CMK (cell line): ENCODE measurements around the gene FAM20B.
A peak's percentile ranks its signal among the peaks of the same experiment; 100 is the strongest.

Source experiments
- DNase-seq: peaks from one replicate; pipeline ENCODE4 v3.0.0-alpha.2; 2010; ENCODE audit warnings: low read depth

FAM20B gene

GRCh38 chr1:179048339-179049124, 22.8 kb downstream of the FAM20B start:
- DNase-seq: no peak

GRCh38 chr1:179052776-179053175, 27.1 kb downstream of the FAM20B start:
- DNase-seq: no peak

GRCh38 chr1:179053486-179053885, 27.8 kb downstream of the FAM20B start:
- no peak for DNase-seq

GRCh38 chr1:179055937-179056336, 30.2 kb downstream of the FAM20B start:
- DNase-seq: no peak

GRCh38 chr1:179058487-179059483, 33.1 kb downstream of the FAM20B start:
- DNase-seq: no peak

GRCh38 chr1:179061360-179062282, 35.9 kb downstream of the FAM20B start:
- DNase-seq: no peak

GRCh38 chr1:179066471-179066870, 40.8 kb downstream of the FAM20B start:
- no peak for DNase-seq

GRCh38 chr1:179077396-179077795, 51.7 kb downstream of the FAM20B start:
- DNase-seq: no peak

- peak; percentile 48 for DNase-seq
Observed at GRCh38 chr1:179079113-179079761, 53.5 kb downstream of the FAM20B start.

GRCh38 chr1:179080866-179081686, 55.4 kb downstream of the FAM20B start:
- no peak for DNase-seq

- peak; percentile 79 for DNase-seq
Observed at GRCh38 chr1:179081687-179082332, 56.1 kb downstream of the FAM20B start, which contains the start of gene TOR3A. TSS of gene TOR3A (plus strand) at chr1:179082070. CDS start at chr1:179082129, 59 bp downstream.

- peak; percentile 20 for DNase-seq
Observed at GRCh38 chr1:179082333-179082998, 56.8 kb downstream of the FAM20B start.

GRCh38 chr1:179082999-179083335, 57.3 kb downstream of the FAM20B start:
- no peak for DNase-seq

GRCh38 chr1:179083533-179083932, 57.8 kb downstream of the FAM20B start:
- no peak for DNase-seq

GRCh38 chr1:179087665-179088064, 62.0 kb downstream of the FAM20B start:
- no peak for DNase-seq

- no peak for DNase-seq
Observed at GRCh38 chr1:179089827-179090482, 64.3 kb downstream of the FAM20B start.

GRCh38 chr1:179090522-179090921, 64.8 kb downstream of the FAM20B start:
- DNase-seq: no peak

GRCh38 chr1:179090923-179091322, 65.2 kb downstream of the FAM20B start:
- DNase-seq: no peak

GRCh38 chr1:179091691-179092165, 66.0 kb downstream of the FAM20B start:
- DNase-seq: no peak
